Inflammatory macrophage treated with lipopolysaccharide for 4 hours (primary cell): Measurements from ENCODE around the gene EDC4.
"Not testable (repeated sequence)": the region's sequence is repeated elsewhere in the genome, so short reads cannot be mapped to it uniquely, and the experiment has no call there.

Source experiments
- DNase-seq: peaks from one replicate; pipeline ENCODE4 v3.0.0-alpha.2; 2020

Gene EDC4

GRCh38 chr16:67909056-67909742, 36.3 kb downstream of the EDC4 start:
- no peak for DNase-seq

- no peak for DNase-seq
Measured at GRCh38 chr16:67910158-67910557, 37.3 kb downstream of the EDC4 start.

DNA sequence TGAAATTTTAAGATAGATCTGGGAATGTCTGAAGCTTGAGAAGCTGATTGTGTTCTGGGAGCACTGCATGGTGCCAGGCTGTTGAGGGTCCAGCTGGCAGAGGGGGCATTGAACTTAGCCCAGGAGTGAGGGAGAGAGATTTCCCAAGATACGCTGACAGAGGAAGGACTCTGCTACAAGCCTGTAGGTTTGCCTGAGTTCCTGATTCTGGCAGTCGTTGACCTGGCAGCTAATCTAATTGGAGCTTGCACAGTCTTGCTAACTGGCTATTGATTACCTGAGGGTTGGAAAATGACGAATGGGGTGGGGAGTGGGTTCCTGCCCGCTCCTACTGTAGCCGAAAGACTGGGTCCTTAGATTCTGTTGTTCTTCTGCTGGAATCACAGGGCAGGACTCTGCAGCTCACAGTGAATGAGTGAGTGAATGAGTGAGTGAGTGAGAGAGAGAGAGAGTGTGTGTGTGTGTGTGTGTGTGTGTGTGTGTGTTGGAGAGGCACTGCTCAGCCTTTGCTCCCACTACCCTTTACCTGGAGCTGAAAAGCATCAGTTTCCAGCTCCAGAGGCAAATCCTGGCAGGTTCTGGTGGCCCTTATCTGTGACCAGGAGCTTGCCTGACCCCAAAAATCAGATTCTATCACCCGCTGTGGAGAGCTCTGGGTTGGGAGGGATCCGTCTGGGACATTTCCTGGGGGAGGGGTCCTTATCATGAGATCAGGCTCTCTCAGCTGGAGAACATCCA, 42.1 kb downstream of the EDC4 start:
- DNase-seq = no peak

DNA sequence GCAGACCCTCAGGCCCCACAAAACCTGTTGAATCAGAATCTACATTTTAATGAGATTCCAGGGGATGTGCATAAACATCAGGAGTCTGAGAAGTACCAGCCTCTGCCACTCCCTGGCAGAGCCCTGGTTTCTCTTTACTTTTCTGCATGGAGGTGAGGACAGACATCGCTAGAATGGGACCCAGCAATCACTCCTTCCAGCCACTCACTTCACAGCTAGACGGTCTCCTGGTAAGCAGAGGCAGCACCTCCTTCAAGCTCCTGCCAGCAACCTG, 42.6 kb downstream of the EDC4 start:
- not testable (repeated sequence) for DNase-seq

DNA sequence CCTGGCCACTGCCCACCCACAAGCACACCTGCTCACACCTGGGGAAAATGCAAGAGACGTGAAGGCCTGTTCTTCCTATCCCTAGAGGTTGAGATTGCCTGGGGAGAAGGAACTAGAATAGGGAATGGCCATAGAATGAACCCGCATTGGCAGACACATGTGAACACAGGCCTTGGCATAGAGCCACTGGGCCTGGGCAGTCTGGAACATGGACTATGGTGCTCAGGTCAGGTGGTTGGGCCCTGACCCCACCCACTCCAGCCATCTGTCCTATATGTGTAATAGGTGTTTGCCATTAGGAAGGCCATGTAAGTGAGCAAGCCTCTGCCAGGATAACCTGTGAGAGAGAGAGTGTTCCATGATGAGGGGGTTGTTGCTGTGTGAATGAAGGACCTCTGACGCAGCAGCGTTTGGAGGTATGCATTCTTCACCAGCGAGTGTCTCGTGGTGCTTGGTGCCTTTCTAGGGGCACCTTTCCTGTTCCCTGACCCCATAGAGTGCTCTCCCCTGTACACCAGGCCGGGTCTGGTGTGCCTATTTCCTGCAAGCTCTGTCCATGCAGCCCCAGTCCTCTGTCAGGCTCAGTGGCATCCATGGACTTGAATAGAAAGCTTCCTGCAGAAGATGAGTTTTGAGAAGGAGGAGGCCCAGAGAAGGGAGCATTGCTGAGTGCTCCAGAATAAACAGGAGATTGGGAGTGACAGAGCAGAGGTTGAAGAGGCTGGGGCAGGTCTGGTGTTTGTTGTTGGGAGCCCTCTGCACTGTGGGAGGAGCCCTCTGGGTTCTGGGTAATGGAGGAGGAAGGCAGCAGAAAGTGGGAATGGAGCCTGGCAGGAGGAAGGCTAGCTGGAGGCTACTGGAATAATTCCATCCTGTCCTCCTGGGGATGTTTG, 43.2 kb downstream of the EDC4 start:
- DNase-seq = no peak

- no peak for DNase-seq
Measured at GRCh38 chr16:67917140-67917851, 44.4 kb downstream of the EDC4 start.

DNA sequence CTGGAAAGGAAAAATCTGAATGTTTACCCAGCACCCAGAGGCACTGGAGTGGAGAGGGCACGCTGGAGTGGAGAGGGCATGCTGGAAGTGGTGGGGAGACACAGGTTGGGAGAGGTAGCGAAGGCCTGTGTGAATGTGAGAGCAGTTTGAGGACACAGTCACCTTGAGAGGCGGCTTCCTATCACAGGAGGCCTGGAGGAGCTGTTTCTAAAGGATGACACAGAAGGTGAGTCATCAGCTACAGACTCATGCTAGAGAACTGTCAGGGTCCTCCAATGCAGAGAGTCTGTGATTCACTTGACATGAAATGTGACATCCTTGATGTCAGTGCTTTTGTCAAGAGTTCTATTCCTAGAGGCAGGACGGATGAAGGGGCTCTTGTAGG, 45.0 kb downstream of the EDC4 start:
- peak; percentile 48 for DNase-seq

GRCh38 chr16:67919622-67920221, 46.9 kb downstream of the EDC4 start:
- DNase-seq = no peak

DNA sequence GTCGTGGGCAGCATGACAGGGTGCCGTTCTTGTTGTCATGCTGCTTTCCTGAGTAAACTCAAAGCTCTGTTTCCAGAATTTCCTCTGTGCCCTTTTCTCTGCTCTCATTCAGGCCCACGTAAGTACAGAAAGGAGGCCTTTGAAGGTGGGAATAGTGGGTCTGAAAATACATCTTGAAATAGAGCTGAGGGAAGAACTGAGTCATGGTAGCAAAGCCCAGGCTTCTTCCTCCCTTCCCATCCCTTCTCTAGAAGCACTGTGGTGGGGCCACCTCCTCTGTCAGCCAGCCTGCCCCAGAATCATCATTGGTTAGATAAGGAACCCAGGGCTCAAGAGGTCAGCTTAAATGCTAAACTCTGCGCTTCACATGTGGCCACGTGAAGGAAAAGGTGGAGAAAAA, 49.4 kb downstream of the EDC4 start:
- DNase-seq = no peak

GRCh38 chr16:67922740-67923139, 49.9 kb downstream of the EDC4 start:
- no peak for DNase-seq

DNA sequence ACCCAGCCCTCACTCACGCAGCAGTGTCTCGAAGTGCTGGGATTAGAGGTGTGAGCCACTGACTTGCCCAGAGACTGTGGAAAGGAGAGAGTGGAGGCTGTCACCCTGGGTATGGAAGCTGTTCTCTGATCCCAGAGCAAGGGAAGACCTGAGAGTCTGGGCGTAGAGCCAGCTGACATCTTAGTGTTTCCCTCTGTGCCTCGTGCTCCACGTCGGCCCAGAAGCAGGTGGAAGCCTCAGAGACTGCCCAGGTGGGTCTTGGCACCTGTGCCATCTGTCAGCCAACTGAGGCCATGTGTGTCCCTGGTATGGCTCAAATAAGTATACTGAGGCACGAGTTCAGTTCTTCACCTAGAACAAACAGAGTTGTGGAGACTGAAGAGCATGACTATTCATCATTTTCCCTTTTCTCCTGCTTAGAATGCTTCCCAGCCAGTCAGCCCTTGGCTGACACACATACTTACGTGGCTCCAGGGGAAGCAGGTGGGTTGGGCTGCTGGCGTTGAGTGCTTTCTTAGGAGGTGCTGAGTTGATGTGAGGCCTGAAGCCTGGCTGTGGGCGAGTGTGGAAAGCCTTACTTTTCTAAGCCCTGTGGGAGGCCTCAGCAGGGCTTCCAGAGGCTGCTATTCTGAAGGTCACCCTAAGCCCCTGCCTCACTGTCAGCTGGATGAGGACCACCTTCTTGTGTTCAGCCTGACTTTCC, 50.7 kb downstream of the EDC4 start:
- no peak for DNase-seq

DNA sequence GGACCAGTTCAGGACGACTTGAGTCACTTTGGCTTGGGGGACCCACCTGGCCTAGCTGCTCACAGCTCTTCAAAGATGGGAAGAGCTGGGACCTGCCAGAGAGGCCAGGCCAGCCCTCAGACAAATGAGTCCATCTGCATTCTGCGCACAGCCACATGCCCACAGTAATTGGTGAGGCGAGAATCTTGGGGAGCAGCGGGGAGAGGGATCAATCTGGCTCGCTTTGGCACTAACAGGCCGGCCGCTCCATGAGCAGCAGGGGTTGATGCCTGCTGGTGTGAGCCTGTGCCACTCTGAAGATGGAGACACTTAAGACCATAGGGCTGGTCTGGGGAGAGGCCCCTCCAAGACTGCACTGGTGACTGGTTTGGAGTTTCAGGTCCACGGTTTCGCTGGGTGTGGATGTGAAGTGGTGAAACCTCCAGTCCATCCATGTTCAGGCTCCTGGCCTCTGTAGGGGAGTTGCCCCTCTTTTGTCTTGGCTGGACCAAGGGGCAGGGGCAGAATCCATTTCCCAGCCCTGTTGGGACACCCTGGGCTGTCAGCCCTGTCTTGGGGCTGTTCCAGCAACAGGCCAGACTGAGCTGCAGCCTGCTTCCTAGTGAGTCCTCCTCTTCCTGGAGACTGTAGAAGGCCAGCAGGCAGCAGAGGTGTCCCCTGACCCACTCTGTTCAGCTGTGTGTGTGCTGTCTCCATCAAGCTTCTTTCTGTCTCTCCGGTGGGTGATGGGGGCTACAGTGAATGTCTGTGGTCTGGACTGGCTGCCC, 51.5 kb downstream of the EDC4 start:
- DNase-seq = no peak

DNA sequence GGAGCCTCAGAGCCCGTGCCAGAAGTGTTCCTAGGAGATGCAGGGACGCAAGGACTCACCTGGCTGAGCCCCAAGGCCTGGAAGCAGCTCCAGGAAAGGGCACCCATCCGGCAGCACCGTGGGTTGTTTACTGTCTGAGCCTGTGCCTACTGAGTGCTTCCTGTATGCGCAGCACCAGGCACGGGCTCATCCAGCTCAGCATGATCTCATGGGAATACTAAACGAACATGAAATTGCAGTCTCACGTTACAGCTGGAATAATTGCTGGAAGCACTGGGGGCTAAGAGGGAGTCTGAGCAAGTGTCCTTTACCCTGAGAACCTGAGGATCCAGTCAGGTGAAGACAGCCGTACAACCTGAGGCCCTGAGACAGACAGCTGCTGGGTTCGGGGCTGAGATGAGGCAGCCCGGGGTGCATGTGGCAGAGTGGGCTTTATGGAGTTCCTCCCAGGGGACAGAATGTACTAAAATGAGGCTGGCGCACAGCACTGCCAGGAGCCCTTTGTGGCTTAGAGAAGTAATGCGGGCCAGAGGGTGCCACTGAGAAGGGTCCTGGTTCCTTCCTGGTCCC, 53.4 kb downstream of the EDC4 start:
- DNase-seq = no peak

DNA sequence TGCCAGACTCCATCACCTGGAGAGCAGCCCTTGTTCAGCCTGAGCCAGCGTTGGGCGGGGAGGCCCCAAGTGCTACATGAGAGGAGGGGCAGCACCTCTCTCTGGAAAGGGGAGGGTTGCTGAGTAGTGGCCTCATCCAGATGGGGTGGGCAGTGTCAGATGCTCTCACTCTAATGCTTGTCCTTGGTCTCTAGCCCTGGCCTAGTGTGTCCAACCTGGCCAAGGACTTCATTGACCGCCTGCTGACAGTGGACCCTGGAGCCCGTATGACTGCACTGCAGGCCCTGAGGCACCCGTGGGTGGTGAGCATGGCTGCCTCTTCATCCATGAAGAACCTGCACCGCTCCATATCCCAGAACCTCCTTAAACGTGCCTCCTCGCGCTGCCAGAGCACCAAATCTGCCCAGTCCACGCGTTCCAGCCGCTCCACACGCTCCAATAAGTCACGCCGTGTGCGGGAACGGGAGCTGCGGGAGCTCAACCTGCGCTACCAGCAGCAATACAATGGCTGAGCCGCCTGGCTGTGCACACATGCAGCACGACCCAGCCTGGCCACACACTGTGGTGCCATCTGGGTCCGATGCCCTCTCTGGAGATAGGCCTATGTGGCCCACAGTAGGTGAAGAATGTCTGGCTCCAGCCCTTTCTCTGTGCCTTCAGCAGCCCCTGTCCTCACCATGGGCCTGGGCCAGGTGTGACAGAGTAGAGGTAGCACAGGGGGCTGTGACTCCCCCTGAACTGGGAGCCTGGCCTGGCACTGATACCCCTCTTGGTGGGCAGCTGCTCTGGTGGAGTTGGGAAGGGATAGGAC, 54.5 kb downstream of the EDC4 start:
- no peak for DNase-seq

- DNase-seq = no peak
Measured at GRCh38 chr16:67928147-67928546, 55.3 kb downstream of the EDC4 start.

DNA sequence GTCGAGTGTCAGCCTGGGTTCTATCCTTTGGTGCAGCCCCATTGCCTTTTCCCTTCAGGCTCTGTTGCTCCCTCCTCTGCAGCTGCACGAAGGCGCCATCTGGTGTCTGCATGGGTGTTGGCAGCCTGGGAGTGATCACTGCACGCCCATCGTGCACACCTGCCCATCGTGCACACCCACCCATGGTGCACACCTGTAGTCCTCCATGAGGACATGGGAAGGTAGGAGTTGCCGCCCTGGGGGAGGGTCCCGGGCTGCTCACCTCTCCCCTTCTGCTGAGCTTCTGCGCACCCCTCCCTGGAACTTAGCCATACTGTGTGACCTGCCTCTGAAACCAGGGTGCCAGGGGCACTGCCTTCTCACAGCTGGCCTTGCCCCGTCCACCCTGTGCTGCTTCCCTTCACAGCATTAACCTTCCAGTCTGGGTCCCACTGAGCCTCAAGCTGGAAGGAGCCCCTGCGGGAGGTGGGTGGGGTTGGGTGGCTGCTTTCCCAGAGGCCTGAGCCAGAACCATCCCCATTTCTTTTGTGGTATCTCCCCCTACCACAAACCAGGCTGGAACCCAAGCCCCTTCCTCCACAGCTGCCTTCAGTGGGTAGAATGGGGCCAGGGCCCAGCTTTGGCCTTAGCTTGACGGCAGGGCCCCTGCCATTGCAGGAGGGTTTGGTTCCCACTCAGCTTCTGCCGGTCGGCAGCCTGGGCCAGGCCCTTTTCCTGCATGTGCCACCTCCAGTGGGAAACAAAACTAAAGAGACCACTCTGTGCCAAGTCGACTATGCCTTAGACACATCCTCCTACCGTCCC, 55.9 kb downstream of the EDC4 start:
- DNase-seq = peak; percentile 33

DNA sequence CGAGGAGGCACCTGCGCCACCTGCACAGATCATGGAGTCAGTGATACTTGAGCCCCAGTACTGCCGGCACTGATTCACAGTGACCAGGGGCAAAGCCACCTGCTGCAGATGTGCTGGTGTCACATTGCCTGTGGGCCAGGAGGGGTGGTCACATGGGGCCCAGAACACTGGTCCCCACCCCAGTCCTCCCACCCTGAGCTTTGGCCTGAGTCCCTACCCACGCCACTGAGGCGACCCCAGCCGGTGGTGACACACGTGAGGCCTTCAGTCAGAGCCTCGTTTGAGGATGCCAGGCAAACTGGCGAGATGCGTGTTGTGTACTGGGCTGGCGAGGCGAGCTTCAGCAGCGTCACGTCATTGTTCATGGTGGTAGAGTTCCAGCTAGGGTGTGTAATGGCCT, 57.3 kb downstream of the EDC4 start:
- no peak for DNase-seq

GRCh38 chr16:67930678-67931211, 57.9 kb downstream of the EDC4 start:
- no peak for DNase-seq
